ENCODE results near the gene ADGRF5. TPM values are rescaled to one million over a fixed set of nuclear protein-coding genes. Genes with fewer than 3 reads are reported as not detected.

Gene ADGRF5
- total and polyA plus RNA-seq, 2 experiments from 2014 or later: not detected

GRCh38 chr6:46879003-46879402 lies 42.7 kb downstream of the ADGRF5 start (continued):
- TF ChIP-seq ZNF462 (CRISPR knock-in tag; IDR thresholded peaks at IDR 0.05): no peak
- no peak for TF ChIP-seq CREB1 (CRISPR knock-in tag; IDR thresholded peaks at IDR 0.05; ENCODE audit: low read depth)
- TF ChIP-seq EZH2phosphoT487 (IDR thresholded peaks at IDR 0.05; ENCODE audit: unreplicated experiment): no peak
- no peak for TF ChIP-seq EZH2 (IDR thresholded peaks at IDR 0.05; ENCODE audit: low read depth, unreplicated experiment)

GRCh38 chr6:46876126-46876525 lies 45.6 kb downstream of the ADGRF5 start:
- H3K4me1 Mint-ChIP-seq: peaks cover 16% of the 10 kb centered on the region
- H3K4me2 ChIP-seq: peak overlapping the region; percentile 30
- H3K36me3 ChIP-seq (ENCODE audit: insufficient read depth): no peaks in the 10 kb centered on the region
- no peaks in the 10 kb centered on the region for H4K20me1 ChIP-seq (replicated peaks; ENCODE audit: insufficient read depth)
- H3K9me3 Mint-ChIP-seq: no peaks in the 10 kb centered on the region
- TF ChIP-seq ZNF462 (CRISPR knock-in tag; IDR thresholded peaks at IDR 0.05) (no peak), ETS1 (IDR thresholded peaks at IDR 0.05) (peak; percentile 65), POLR2AphosphoS5 (IDR thresholded peaks at IDR 0.05; ENCODE audit: low read depth) (no peak)
- DNase-seq (ENCODE audit: low spot score) (peak; percentile 73), ATAC-seq (peak; percentile 87)
- H3F3A ChIP-seq (replicated peaks; ENCODE audit: low read depth): no peaks in the 10 kb centered on the region
- H2AFZ ChIP-seq: peak overlapping the region; percentile 57
- peak overlapping the region; percentile 23; the same call in 1 of the 2 replicates for H3K27ac Mint-ChIP-seq
- peaks cover 3% of the 10 kb centered on the region for H3K27me3 Mint-ChIP-seq (ENCODE audit: insufficient read depth, low read depth, poor library complexity)
- peaks cover 18% of the 10 kb centered on the region for H3K9me2 ChIP-seq (ENCODE audit: insufficient read depth)
- no peaks in the 10 kb centered on the region for H3K36me3 Mint-ChIP-seq (ENCODE audit: low read depth)
- H3K79me2 ChIP-seq (replicated peaks; ENCODE audit: insufficient read depth): no peaks in the 10 kb centered on the region
- no peak overlapping the region for H3K4me3 ChIP-seq
- H3K4me1 ChIP-seq (ENCODE audit: insufficient read depth): peaks cover 5% of the 10 kb centered on the region
- peak overlapping the region; percentile 80 for H3K27ac ChIP-seq (ENCODE audit: low read depth)
- H3K27me3 ChIP-seq (ENCODE audit: insufficient read depth): no peaks in the 10 kb centered on the region
- no peak overlapping the region for H3K4me3 Mint-ChIP-seq

Measured in GM23338 (cell line).